Measurements from ENCODE around the gene ANK3.

The ANK3 gene

GRCh38 chr10:60334991-60335390, 54.7 kb downstream of the ANK3 start:
- POLR2A ChIA-PET = no interaction called here
- Histone ChIP-seq H3K4me3 (ENCODE audit: low read depth, low read length) (no peak overlapping the region), H3K27ac (ENCODE audit: extremely low read depth, low read depth, low read length) (no peak overlapping the region), H3K9me3 (ENCODE audit: control insufficient read depth, insufficient read depth, low read depth, low read length) (no peaks in the 10 kb centered on the region), H3K4me1 (ENCODE audit: control insufficient read depth, insufficient read depth, low read length) (no peaks in the 10 kb centered on the region), H3K36me3 (ENCODE audit: control insufficient read depth in 2 of 2, insufficient read depth in 1 of 2, low read length in 2 of 2) (no peaks in the 10 kb centered on the region)
- CTCF ChIA-PET = interaction anchor here (0.6 to 1.3 kb wide), 6 partner anchors 18 to 690 kb away, joined by 3 to 6 read pairs (median 4); no protein-coding TSS in a partner anchor
- TF ChIP-seq BCL11B (tag by site-specific recombination; IDR thresholded peaks at IDR 0.05; ENCODE audit: low read depth) (no peak), ZNF600 (tag by site-specific recombination; IDR thresholded peaks at IDR 0.05) (no peak), HOXD13 (CRISPR knock-in tag; IDR thresholded peaks at IDR 0.05; ENCODE audit: borderline replicate concordance) (no peak), ZNF155 (tag by site-specific recombination; IDR thresholded peaks at IDR 0.05) (no peak), ZNF488 (tag by site-specific recombination; IDR thresholded peaks at IDR 0.05) (no peak), ZNF426 (tag by site-specific recombination; IDR thresholded peaks at IDR 0.05) (no peak), ZNF76 (tag by site-specific recombination; IDR thresholded peaks at IDR 0.05; ENCODE audit: borderline replicate concordance, low read depth) (no peak), ZNF747 (tag by site-specific recombination; IDR thresholded peaks at IDR 0.05) (no peak), ZBTB44 (tag by site-specific recombination; IDR thresholded peaks at IDR 0.05) (no peak), ZFP41 (tag by site-specific recombination; IDR thresholded peaks at IDR 0.05; ENCODE audit: borderline replicate concordance) (no peak), ZNF704 (tag by site-specific recombination; IDR thresholded peaks at IDR 0.05) (no peak), PBX3 (CRISPR knock-in tag; IDR thresholded peaks at IDR 0.05) (no peak), TRIM28 (IDR thresholded peaks at IDR 0.05; ENCODE audit: borderline replicate concordance, low read length) (no peak), SP2 (tag by site-specific recombination; IDR thresholded peaks at IDR 0.05) (no peak), ZFP69B (tag by site-specific recombination; IDR thresholded peaks at IDR 0.05) (no peak), MYNN (tag by site-specific recombination; IDR thresholded peaks at IDR 0.05; ENCODE audit: borderline replicate concordance) (no peak), AEBP2 (tag by site-specific recombination; IDR thresholded peaks at IDR 0.05; ENCODE audit: borderline replicate concordance) (no peak)

GRCh38 chr10:60332371-60332770, 57.3 kb downstream of the ANK3 start:
- ChIA-PET POLR2A (no interaction called here), CTCF (no interaction called here)
- Histone ChIP-seq H3K36me3 (ENCODE audit: control insufficient read depth in 2 of 2, insufficient read depth in 1 of 2, low read length in 2 of 2) (no peaks in the 10 kb centered on the region), H3K4me1 (ENCODE audit: control insufficient read depth, insufficient read depth, low read length) (no peaks in the 10 kb centered on the region), H3K27ac (ENCODE audit: extremely low read depth, low read depth, low read length) (no peak overlapping the region), H3K4me3 (ENCODE audit: low read depth, low read length) (no peak overlapping the region), H3K9me3 (ENCODE audit: control insufficient read depth, insufficient read depth, low read depth, low read length) (no peaks in the 10 kb centered on the region)
- TF ChIP-seq ZNF776 (tag by site-specific recombination; IDR thresholded peaks at IDR 0.05; ENCODE audit: borderline replicate concordance) (no peak), ZNF16 (tag by site-specific recombination; IDR thresholded peaks at IDR 0.05; ENCODE audit: low read depth) (no peak), ZSCAN23 (tag by site-specific recombination; IDR thresholded peaks at IDR 0.05) (no peak), ZNF596 (tag by site-specific recombination; IDR thresholded peaks at IDR 0.05) (no peak), ZNF350 (tag by site-specific recombination; IDR thresholded peaks at IDR 0.05) (no peak), GLIS2 (tag by site-specific recombination; IDR thresholded peaks at IDR 0.05) (no peak), ZNF266 (tag by site-specific recombination; IDR thresholded peaks at IDR 0.05; ENCODE audit: low read depth) (no peak), ZNF2 (tag by site-specific recombination; IDR thresholded peaks at IDR 0.05) (no peak), ZBTB8A (tag by site-specific recombination; IDR thresholded peaks at IDR 0.05) (no peak), ZNF157 (tag by site-specific recombination; IDR thresholded peaks at IDR 0.05) (no peak), ZNF571 (tag by site-specific recombination; IDR thresholded peaks at IDR 0.05) (no peak), ZNF169 (tag by site-specific recombination; IDR thresholded peaks at IDR 0.05) (no peak), SETDB1 (IDR thresholded peaks at IDR 0.05; ENCODE audit: insufficient read length, low read length) (no peak), ZNF544 (tag by site-specific recombination; IDR thresholded peaks at IDR 0.05) (no peak)
